Activated T-cell treated with anti-CD3 and anti-CD28 coated beads for 48 hours (primary cell): ENCODE data around the gene CD69.
A peak's percentile ranks its signal among the peaks of the same experiment; 100 is the strongest.
"Not testable (repeated sequence)": the region's sequence is repeated elsewhere in the genome, so short reads cannot be mapped to it uniquely, and the experiment has no call there.

Experiments
- DNase-seq: peaks from one replicate; pipeline ENCODE4 v3.0.0-alpha.2; 2020; ENCODE audit warnings: low read depth

The CD69 gene

DNA sequence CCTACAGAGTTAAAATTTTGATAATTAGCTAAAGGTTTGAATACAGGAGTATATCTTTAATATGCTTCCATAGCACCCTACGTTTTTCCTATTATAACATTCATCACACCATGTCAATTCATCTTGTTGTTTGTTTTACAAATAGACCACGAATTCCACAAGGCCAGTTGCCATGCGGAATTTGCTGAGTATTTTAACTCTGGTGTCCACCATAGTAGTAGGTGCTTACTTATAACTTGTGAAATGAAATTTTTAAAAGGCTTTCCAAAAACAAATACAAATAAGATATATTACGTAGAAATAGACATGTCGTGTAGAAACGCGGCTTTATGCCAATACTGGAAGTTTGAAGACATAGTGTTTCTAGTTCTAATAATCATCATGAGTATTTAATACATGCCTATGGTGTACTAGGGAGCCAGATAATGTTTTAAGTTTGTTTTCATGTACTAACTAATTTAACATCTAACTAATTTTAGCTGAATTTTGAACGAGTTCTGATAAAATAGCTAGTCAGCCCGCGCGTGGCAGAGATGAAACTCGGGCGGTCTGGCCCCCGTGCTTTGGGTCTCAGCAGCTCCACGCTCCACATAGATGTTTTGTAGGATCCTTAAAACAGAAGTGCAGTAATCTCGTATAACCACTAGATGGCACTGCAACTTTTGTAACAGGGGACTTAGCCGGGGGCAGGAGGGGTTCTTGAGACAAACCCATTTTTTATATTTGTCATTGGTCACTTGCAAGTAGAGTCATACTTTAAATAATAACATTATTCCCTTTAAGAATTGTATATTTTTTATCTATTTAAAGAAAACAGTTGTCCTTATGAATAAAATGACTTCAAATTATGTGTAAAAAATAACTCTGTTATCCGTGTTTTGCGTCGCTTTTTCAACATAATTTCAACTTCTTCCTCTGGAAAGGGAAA is 10.2 kb downstream of the CD69 start:
- DNase-seq, result no peak

DNA sequence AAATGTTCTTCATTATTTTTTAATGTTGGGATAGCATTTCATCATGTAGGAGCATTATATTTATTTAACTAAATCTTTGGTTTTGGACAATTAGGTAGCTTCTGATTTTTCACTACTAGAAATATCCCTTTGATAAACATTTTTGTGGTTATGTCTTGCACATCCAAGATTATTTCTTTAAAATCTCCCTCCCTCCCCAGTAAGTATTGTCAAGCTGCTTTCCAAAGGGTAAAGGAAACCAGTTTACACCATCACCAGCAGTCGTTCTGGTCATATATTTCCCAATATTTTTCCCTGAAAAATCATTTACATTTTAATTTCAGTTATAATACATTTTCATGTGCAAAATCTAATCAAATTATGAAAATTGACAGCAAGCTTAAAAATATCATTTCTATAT is 11.1 kb downstream of the CD69 start:
- DNase-seq, result no peak

DNA sequence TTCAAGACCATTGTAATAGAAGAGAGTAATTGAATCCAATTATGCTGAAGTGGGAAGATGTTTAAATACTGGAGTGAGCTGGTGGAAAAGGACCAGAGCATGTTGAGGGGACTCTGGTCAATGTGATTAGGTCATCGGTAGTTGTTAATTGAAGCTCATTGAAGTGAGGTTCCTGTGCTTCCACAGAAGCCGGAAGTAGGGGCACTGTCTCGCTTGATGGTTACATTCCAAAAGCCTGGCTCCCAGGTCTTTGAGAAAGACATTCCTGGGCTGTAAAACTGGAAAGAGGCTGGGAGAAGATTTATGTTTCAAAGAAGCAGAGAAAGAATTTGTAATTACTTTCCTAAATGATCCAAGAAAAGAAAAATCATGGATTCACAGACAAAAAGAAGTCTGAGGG is 15.5 kb downstream of the CD69 start:
- no peak for DNase-seq

DNA sequence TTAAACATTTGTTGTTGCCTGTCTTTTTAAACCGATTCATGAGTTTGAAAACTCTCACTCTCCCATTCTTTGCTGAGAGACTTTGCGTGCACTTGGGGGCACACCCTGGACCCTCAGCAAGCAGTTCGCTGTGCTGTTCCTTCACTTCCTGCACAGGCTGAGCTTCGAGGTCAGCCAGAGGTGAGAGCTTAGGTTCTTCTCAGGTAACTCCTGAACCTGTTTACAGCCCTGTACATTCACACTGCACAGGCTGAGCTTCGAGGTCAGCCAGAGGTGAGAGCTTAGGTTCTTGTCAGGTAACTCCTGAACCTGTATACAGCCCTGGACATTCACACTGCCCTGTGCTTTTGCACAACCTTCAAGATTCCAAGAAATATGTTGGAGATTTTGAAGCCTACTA is 18.0 kb downstream of the CD69 start:
- DNase-seq, result no peak

DNA sequence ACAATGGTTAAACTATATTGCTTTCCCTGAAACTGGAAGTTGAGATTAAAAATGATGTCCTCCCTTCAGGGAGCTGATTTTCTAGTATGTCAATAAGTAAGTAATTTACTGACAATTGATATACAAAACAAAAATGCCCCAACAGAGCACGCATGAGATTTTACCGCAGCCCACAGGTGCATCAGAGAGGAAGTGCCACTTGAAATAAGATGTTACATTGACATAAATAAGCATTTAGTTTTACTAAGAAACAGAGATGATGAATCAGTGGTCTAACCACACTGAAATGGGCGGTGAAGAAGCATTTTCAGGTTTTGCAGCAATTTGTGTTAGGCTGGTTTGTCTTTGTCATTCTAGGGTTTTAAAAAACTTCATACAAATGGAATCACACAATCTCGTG is 19.0 kb downstream of the CD69 start:
- DNase-seq, result peak; percentile 52

DNA sequence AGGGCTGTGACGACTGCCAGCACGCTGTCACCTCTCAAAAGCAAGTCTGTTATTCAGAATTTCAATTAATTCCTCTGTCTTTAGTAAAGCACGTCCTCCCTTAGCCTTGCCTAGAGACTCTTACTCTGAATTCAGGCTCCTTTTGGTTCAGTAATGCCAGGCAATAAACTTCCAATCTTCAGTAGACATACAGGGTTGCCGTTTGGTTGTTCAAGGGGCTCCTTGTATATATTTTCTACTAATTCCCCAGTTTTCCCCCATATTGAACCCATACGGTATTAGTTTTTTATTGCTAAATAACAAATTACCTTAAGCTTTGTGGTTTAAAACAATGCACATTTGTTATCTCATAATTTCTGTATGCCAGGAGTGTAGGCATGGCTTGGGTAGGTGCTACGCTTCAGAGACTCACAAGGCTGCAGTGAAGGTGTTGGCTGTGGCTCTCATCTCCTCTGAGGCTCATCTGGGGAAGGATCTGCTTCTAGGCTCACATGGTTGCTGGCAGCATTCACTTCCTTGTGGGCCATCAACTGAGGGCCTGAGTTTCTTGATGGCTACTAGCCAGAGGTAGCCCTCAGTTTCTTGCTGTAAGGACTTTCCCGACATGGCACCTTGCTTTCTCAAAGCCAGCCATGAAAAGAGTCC is 20.5 kb downstream of the CD69 start:
- no peak for DNase-seq

DNA sequence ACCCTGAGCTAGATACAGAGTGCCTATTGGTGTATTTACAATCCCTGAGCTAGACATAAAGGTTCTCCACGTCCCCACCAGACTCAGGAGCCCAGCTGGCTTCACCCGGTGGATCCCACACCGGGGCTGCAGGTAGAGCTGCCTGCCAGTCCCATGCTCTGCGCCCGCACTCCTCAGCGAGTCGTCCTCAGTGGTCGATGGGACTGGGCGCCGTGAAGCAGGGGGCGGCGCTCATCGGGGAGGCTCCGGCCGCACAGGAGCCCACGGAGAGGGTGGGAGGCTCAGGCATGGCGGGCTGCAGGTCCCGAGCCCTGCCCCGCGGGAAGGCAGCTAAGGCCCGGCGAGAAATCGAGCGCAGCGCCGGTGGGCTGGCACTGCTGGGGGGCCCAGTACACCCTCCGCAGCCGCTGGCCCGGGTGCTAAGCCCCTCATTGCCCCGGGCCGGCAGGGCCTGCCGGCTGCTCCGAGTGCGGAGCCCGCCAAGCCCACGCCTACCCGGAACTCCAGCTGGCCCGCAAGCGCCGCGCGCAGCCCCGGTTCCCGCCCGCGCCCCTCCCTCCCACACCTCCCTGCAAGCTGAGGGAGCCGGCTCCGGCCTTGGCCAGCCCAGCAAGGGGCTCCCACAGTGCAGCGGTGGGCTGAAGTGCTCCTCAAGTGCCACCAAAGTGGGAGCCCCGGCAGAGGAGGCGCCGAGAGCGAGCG is 21.1 kb downstream of the CD69 start:
- not testable (repeated sequence) for DNase-seq

DNA sequence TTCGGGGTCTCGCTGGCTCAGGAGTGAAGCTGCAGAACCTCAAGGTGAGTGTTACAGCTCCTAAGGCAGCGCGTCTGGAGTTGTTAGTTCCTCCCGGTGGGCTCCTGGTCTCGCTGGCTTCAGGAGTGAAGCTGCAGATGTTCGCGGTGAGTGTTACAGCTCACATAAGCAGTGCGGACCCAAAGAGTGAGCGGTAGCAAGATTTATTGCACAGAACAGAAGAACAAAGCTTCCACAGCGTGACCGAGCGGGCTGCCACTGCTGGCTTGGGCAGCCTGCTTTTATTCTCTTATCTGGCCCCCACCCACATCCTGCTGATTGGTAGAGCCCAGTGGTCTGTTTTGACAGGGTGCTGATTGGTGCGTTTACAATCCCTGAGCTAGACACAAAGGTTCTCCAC is 21.8 kb downstream of the CD69 start:
- DNase-seq, result not testable (repeated sequence)

DNA sequence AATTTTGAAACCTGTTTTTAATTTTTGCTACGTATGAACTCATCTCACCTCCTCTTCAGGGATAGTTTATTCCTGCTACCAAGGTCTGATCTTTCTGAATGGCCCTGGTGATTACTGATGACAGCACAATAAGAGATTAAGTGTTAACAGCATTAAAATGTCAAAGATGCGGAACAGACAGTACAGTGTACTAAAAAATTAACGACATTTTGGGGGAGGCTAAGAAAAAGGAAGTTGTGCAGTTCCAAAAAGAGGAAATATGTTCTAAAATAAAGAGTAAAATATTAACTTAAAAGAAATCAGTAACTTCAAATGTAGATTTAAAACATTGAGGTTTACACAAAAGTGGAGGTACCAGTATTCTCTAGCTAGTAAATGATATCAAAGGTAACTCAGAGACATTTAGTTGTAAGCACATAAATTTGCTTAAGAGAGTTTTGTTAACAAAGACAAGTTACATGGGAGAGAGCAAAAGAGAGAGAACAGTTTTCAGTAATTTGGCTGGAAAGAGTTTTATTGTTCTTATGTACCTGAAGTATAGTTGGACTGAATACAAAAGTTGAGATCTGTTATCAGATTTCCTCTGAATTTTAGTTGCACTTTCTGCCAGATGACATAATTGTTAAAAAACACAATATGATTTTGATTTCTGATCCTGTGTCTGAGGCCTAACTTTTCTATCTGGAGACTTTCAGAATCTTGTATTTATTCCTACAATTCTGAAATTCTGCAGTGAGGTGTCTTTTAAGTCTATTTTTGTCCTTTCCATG is 23.6 kb downstream of the CD69 start:
- no peak for DNase-seq

DNA sequence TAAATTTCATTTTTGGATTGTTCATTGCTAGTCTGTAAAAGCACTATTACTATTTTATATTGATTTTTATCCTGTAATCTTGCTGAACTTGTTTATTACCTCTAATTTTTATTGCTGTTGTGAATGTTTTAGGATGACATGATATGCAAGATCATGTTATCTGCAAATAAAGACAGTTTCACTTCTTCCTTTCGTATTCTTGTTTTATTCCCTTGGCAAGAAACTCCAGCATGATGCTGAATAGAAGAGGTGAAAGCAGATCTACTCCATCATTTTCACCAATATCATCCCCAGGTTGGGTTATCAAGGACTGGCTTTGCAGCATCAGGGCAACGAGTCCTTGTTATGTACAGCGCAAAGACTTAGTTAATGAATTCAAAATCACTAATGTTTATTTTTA is 25.1 kb downstream of the CD69 start:
- DNase-seq, result no peak

DNA sequence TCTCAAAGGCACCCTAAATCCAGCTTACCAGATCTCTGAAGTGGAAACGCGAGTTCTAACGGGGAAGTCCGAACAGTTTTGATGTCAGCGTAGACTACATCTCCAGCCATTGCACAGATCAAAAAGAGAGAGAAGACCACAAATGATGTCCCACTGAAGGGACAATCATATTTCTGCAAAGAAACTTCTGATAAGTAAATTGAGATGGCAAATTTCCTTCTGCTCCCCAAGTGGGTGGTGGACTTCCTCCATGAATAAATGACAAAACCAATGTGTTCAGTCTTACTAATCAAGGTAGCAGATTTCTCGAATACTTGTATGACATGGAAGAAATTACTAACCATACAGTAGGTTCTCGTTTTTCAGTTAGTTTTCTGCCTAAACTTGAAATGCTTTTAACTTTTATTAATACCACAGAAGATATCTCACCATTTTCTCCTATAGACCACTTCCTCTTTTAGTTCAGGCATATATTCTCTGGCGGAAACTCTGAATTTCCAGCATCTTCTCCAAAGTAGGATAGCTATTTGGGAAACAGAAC is 27.7 kb downstream of the CD69 start, which contains the start of gene CLECL1:
TSS of gene CLECL1 (minus strand) at position 177 of the 541 bp plus-strand sequence.
- DNase-seq, result no peak

DNA sequence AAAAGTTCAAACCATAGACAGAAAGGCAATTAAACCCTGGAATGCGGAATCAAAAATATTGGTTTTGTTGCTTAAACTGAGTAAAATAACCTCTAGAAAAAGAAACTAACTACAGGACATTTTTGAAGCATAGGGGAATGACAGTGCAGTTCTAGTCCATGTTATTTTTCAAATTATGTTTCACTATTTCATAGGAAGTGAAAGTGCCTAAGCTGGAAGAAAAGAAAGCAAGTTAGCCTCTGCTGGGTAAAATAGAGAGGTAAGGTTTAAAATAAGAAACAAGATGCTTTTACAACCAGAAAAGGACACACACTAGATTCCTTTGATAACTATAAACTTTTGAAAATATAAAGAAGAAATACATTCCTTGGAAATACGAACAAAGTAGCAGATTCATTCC is 28.9 kb downstream of the CD69 start:
- no peak for DNase-seq

DNA sequence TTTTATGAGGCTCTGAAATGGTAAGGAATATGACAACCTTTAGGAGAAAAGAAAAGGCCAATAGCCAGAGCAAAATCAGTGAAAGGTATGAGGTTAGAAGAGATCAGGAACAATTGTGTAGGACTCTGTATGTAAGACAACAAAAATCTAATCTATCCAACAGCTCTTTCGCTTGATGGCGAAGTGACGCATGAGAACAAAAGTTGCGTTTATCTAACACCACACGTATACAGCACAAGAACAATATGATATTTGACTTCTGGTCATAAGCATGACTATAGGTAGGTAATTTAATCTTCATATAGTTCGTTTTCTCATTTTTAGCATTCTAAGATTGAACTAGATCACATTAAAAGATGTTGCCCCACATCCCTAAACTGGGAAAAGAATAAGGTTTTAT is 29.3 kb downstream of the CD69 start:
- no peak for DNase-seq

DNA sequence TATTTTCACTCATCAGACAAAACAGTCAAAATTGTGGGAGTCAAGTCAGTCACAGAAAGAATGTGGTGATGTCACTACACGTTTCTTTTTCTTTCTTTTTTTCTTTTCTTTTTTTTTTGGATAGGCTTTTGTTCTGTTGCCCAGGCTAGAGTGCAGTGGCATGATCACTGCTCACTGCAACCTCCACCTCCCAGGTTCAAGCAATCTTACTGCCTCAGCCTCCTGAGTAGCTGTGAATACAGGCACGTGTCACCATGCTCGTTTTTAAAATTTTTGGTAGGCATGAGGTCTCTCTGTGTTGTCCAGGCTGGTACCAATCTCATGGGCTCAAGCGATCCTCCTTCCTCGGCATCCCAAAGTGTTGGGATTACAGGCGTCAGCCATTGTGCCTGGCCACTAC is 30.1 kb downstream of the CD69 start:
- DNase-seq, result no peak

DNA sequence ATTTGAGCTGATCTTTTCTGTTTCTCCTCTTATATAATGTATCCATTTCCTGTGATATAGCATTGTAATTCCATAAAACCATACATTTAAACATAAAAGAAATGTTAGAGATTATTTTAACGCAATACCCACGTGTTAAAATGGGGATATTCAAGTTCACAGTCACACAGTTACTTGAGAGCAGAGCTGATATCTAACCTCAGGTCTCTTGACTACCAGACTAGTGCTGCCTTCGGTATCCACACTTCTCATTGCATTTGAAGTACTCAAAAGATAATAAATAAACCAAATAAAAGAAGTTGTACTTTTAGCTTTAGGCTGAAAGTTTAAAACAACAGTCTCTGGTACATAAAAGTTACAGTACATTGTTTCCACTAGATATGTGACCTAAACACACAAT is 30.7 kb downstream of the CD69 start:
- no peak for DNase-seq

DNA sequence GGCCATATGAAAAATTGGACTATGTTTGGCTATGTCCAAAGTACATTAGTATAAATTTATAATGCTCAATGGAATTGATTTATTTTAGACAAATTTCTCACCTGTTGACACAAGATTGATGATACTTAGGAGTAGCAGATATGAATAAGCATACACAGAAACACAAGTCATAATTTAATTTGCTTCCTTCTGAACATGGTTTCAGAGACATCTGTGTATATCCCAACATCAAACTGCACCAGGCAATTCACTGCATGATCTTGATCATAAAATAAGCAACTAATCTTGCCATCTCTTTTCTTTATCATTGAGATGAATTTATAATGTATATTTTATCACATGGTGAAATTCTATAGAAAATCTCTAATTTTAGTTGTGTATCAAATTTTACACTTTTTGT is 31.6 kb downstream of the CD69 start:
- no peak for DNase-seq

DNA sequence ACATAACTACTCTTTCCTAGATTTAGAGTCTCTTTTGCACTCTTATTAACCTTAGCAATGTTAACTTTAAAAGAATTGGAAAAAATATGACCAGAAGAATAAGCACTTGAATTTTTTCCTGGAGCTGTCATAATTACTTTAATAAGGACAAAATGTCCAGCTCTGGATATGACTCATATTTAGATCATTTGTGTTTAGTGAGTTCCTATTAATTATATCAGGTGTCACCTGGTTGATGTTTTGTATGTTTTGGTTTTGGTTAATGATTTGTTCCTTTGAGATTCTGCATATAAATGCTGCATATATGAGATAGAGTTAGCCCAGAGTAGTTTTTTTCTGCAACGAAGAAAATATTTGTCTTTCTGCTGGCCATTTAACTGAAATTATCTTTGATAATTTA is 32.9 kb downstream of the CD69 start:
- no peak for DNase-seq

DNA sequence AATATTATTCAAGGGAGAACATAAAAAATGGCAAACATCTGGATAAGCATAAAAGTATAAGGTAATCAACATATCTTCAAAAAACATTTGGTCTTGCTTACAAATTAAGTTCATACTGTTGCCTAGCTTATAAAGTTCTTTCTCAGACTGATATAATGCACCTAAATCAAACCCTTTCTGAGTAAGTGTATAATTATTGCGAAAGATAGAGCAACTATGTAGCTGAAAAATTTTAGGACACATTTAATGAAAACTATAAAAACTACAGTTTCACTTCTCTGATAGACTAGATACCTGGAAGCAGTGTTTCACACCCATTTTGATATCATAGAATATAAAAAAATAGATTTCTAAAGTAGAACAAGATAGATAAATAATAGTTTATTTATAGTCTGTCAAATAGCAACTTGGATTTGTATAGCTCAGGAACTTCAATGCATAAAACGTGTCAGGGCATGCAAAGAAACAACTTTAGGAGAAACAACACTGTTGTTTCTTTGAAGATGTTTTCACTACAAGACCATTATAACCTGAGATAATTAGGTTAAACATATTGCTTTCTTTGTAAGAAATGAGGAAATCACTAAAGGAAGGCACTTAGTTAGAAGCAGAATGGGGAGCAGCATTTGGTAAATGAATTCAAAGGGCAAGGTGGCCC is 35.4 kb downstream of the CD69 start:
- no peak for DNase-seq

DNA sequence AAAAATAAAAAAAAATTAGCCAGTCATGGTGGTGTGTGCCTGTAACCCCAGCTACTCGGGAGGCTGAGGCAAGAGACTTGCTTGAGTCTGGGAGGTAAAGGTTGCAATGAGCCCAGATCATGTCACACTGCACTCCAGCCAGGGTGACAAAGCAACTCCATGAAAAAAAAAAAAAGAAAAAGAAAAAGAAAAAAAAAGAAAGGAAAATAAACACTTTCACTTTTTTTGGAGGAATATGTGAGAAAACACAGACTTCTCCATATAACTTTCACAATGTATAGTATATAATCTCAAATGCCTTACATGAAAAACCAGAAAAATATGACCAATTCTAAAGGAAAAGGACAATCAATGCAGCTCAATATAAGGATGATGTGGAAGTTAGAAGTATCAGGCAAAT is 36.7 kb downstream of the CD69 start:
- no peak for DNase-seq

DNA sequence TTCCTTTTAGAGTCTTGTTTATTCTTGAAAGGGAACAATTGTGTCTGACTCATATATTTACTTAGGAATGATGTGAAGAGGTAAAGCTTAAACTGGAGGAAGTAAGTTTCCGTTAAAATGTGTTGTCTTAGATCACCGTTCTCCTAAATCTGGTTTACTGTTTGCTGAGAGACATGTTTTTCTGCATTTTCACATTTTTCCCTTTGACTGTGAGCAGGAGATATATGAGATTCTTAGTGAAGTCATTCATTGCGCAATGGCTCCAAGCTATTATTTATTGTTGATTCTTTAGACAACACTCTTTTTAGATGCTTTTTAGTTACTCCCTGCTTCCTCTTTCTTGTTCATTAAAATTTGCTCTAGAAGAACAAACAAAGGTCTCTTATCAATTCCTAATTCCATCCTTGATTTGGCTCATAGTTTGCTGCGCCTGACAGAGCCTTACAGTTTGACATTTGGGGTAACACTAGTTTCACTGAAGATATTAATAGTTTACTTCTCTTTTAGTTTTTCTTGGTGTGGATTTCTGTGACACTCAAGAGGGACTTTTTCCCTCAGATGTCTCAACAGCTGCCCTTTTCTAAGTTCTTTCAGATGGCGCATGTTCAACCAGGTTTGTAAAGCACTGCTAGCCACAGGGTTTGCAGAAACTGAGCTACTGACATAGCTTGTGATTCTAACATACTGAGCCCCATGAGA is 39.2 kb downstream of the CD69 start:
- DNase-seq, result no peak

DNA sequence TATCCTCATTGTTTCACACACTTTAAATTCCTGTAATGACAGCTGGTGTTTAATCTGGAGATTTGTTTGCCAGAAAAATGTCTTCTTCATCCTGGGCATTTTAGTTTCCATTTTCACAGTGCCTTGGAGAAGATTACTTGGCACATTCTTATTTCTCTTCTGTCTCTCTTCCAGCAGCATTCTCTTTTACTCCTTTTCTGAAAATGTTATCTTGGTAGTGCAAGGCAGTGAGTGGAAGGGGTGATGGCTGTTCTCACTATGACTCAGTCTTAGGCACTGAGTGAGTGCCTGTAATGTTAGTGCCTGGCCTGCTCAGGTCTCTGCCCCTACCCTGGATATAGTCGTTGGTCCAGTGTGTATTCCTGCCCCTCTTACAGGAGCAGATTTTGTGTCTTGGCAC is 40.9 kb downstream of the CD69 start:
- DNase-seq, result no peak
